ENCODE results near the gene TCAP.

Gene TCAP

DNA sequence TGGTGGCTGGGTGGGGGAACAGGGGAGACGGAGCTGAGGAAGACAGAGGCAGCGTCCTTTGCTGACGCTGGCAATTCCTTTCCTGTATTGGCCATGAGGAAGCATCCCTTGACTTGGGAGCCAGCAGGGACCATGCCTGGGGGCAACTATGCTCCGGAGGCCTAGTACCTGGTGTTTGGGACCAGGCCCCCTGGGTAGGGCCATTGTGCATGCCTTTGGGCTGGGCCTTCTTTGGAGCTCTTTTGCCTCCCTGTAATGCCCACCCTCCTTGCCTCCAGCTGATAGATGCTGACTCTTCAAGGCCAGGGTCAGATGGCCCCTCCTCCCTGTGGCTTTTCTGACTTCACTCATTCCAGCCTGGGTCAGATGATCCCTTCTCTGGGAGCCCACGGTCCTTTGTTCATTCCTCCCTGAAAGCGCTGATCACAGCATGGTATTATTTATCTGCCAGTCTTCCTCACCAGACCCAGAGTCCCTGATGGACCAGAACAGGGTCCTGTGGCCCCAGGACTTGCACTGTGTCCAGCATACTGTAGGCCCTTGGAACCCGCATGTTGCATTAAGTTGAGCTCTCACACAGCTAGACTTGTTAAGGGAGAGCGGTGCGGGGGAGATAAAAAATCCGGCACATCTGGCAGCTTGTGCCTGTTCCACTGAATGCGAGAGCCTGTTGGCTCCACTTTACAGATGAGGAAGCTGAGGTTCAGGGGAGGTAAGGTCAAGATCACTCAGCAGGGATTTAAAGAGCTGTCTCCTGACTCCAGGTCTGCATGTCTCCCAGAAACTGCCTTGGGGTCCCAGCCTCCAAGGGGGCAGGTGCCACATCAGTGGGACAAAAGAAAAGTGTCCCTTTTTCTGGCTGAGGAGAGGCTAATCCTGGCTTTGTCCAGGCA lies 25.3 kb upstream of the TCAP start:
- Histone ChIP-seq H3K27ac (ENCODE audit: low read depth, low read length, poor library complexity, severe bottlenecking) (no peak overlapping the region), H3K9me2 (ENCODE audit: low read depth, low read length) (no peaks in the 10 kb centered on the region), H4K20me1 (ENCODE audit: insufficient read depth, low read length) (no peaks in the 10 kb centered on the region), H3K9me3 (ENCODE audit: low read length) (no peaks in the 10 kb centered on the region), H3K36me3 (ENCODE audit: insufficient read depth, low read length) (no peaks in the 10 kb centered on the region), H3F3A (ENCODE audit: insufficient read depth, low read length) (no peaks in the 10 kb centered on the region), H3K9ac (ENCODE audit: low read length) (no peak overlapping the region), H3K27me3 (ENCODE audit: insufficient read depth, low read length) (no peaks in the 10 kb centered on the region), H3K4me1 (ENCODE audit: insufficient read depth, low read length, severe bottlenecking) (peaks cover 28% of the 10 kb centered on the region), H3K4me2 (ENCODE audit: low read length) (no peak overlapping the region), H3K79me2 (ENCODE audit: insufficient read depth, low read length) (no peaks in the 10 kb centered on the region; the same call in 1 of the 2 replicates), H3K4me3 (ENCODE audit: low read depth, low read length, poor library complexity, severe bottlenecking) (no peak overlapping the region), H2AFZ (ENCODE audit: low read length) (no peak overlapping the region)
- TF ChIP-seq, protein P1, sequence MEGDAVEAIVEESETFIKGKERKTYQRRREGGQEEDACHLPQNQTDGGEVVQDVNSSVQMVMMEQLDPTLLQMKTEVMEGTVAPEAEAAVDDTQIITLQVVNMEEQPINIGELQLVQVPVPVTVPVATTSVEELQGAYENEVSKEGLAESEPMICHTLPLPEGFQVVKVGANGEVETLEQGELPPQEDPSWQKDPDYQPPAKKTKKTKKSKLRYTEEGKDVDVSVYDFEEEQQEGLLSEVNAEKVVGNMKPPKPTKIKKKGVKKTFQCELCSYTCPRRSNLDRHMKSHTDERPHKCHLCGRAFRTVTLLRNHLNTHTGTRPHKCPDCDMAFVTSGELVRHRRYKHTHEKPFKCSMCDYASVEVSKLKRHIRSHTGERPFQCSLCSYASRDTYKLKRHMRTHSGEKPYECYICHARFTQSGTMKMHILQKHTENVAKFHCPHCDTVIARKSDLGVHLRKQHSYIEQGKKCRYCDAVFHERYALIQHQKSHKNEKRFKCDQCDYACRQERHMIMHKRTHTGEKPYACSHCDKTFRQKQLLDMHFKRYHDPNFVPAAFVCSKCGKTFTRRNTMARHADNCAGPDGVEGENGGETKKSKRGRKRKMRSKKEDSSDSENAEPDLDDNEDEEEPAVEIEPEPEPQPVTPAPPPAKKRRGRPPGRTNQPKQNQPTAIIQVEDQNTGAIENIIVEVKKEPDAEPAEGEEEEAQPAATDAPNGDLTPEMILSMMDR (IDR thresholded peaks at IDR 0.05; ENCODE audit: low read length) = no peak
- no peak for TF ChIP-seq EZH2 (IDR thresholded peaks at IDR 0.05; ENCODE audit: borderline replicate concordance, low read length)

DNA sequence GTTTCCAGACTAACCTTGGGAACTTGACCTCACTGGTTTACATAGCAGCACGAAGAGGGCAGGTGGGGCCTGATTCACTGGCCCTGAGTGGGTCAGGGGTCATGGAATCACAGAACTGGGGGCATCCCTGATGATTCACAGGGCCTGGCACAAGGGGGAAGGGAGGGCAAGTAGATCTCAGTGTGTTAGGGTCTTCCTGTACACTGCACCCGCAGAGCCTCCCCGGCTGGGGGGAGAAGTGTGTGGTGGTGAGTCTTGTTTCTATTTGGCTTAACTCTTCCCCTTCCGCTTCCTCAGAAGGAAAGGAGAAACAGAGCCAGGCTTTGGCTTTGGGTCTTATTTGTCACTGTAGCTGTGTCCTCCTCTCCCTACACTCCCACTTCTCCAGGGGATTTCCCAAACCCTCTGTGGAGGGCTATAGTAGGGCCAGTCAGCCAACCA lies 24.5 kb upstream of the TCAP start:
- H2AFZ ChIP-seq (ENCODE audit: low read length) = no peak overlapping the region
- H3K27ac ChIP-seq (ENCODE audit: low read depth, low read length, poor library complexity, severe bottlenecking) = no peak overlapping the region
- H3K9me3 ChIP-seq (ENCODE audit: low read length) = no peaks in the 10 kb centered on the region
- H3K27me3 ChIP-seq (ENCODE audit: insufficient read depth, low read length) = no peaks in the 10 kb centered on the region
- TF ChIP-seq EZH2 (IDR thresholded peaks at IDR 0.05; ENCODE audit: borderline replicate concordance, low read length) = no peak
- TF ChIP-seq, protein P1 (IDR thresholded peaks at IDR 0.05; ENCODE audit: low read length) = no peak
- peaks cover 25% of the 10 kb centered on the region for H3K4me1 ChIP-seq (ENCODE audit: insufficient read depth, low read length, severe bottlenecking)
- no peaks in the 10 kb centered on the region for H3K36me3 ChIP-seq (ENCODE audit: insufficient read depth, low read length)
- no peaks in the 10 kb centered on the region for H3F3A ChIP-seq (ENCODE audit: insufficient read depth, low read length)
- no peaks in the 10 kb centered on the region; the same call in 1 of the 2 replicates for H3K79me2 ChIP-seq (ENCODE audit: insufficient read depth, low read length)
- H3K9ac ChIP-seq (ENCODE audit: low read length) = no peak overlapping the region
- no peaks in the 10 kb centered on the region for H3K9me2 ChIP-seq (ENCODE audit: low read depth, low read length)
- H3K4me3 ChIP-seq (ENCODE audit: low read depth, low read length, poor library complexity, severe bottlenecking) = no peak overlapping the region
- no peaks in the 10 kb centered on the region for H4K20me1 ChIP-seq (ENCODE audit: insufficient read depth, low read length)
- no peak overlapping the region for H3K4me2 ChIP-seq (ENCODE audit: low read length)

DNA sequence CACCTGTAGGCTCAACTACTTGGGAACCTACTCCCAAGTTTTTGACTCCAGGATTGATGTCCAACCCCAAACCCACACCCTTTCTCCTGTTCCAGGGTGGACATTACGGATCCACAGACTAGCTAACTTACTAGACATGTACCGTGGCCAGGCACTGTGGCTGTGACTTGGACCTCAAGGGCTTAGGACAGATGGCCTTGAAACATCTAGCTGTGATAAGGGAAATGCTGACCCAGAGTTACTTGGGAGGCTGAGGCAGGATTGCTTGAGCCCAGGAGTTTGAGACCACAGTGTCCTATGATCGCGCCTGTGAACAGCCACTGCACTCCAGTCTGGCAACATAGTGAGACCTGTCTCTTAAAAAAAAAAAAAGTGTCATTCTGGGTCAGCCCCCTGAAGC lies 24.1 kb upstream of the TCAP start:
- H3F3A ChIP-seq (ENCODE audit: insufficient read depth, low read length) = no peaks in the 10 kb centered on the region
- peaks cover 20% of the 10 kb centered on the region for H3K4me1 ChIP-seq (ENCODE audit: insufficient read depth, low read length, severe bottlenecking)
- H3K27me3 ChIP-seq (ENCODE audit: insufficient read depth, low read length) = no peaks in the 10 kb centered on the region
- no peak overlapping the region for H3K27ac ChIP-seq (ENCODE audit: low read depth, low read length, poor library complexity, severe bottlenecking)
- no peak overlapping the region for H3K4me2 ChIP-seq (ENCODE audit: low read length)
- no peaks in the 10 kb centered on the region for H3K9me3 ChIP-seq (ENCODE audit: low read length)
- no peak overlapping the region for H2AFZ ChIP-seq (ENCODE audit: low read length)
- no peaks in the 10 kb centered on the region for H4K20me1 ChIP-seq (ENCODE audit: insufficient read depth, low read length)
- H3K9me2 ChIP-seq (ENCODE audit: low read depth, low read length) = no peaks in the 10 kb centered on the region
- H3K4me3 ChIP-seq (ENCODE audit: low read depth, low read length, poor library complexity, severe bottlenecking) = no peak overlapping the region
- H3K36me3 ChIP-seq (ENCODE audit: insufficient read depth, low read length) = no peaks in the 10 kb centered on the region
- H3K79me2 ChIP-seq (ENCODE audit: insufficient read depth, low read length) = no peaks in the 10 kb centered on the region; the same call in 1 of the 2 replicates
- TF ChIP-seq, protein P1 (IDR thresholded peaks at IDR 0.05; ENCODE audit: low read length) = no peak
- no peak for TF ChIP-seq EZH2 (IDR thresholded peaks at IDR 0.05; ENCODE audit: borderline replicate concordance, low read length)
- no peak overlapping the region for H3K9ac ChIP-seq (ENCODE audit: low read length)

All from OCI-LY1 (cell line).